Ovary (tissue), 3 donors: ENCODE data around the gene TGFBI.

Experiments
- CTCF ChIP-seq, 3 donors: fragments of 450-650 bp in 2 of 3; fragments of 200-600 bp in 1 of 3; IDR thresholded peaks; one replicate each; pipeline versions ENCODE4 v1.5.1 to v1.8.0; 2016 to 2022; ENCODE audit warnings: antibody characterized with exemption in 3 of 3, mild to moderate bottlenecking in 1 of 3
- EP300 ChIP-seq: sonication (generic); formaldehyde crosslinking; IDR thresholded peaks from one replicate; pipeline ENCODE4 v1.6.1; 2017; ENCODE audit warnings: antibody characterized with exemption
- donor health status: DM: no; HTN: no; CAD: no.

DNA sequence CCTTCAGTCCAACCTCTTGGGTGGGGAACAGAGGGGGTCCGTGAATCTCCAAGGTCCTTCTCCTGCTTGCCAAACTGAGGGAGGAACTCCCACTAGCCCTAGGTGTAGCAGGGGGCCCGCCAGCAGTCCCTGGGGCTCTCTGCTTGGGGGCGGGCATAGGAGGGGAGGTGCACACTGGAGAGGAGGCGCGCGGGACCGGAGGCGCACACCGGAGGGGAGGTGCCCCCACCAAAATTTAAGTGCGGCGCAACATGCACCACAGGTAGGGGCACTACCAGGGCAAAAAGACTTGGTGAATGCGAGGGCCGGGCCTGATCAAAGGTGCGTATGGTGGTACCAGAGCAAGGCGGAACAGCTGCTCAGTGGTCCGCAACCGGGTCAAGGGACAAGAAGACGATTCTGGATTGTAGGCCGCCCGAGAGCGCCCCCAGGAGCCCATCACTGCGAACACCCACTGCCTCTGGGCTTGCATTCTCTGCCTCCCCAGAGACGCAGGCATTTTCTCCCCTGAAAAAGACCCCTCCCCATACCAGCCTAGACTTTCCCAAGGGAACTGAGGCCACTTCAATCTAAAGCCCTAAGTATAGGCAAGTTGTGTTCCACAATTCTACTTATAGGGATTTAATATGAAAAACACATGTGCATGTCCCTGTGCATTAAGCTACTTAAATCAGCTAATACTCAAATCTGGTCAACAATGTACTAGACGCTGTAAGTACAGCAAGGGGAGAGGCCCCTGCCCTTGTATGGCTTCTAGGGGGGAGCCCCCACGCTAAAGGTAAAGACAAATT lies 50.6 kb downstream of the TGFBI start:
- TF ChIP-seq CTCF (IDR thresholded peaks at IDR 0.05) (no peak), EP300 (no peak)
